Stimulated activated memory B cell treated with anti-CD40 and anti-IgM and Interleukin-4, amounts not matched to agents 10 μg/mL and 1 μg/mL and 100 μg/mL, for 72 hours (primary cell): ENCODE data around the gene SETD3.
A peak's percentile ranks its signal among the peaks of the same experiment; 100 is the strongest.

ENCODE experiments used
- ATAC-seq: fragments of 150-1000 bp; cut with Tn5 transposase; 2 replicates; pipeline ENCODE4 v1.10.0; 2021
- H3K27ac Mint-ChIP-seq: one replicate; pipeline ENCODE4 v1.8.0; 2022; ENCODE audit warnings: mild to moderate bottlenecking, mixed read lengths
- H3K27me3 Mint-ChIP-seq: one replicate; pipeline ENCODE4 v1.8.0; 2022; ENCODE audit warnings: mixed read lengths
- H3K36me3 Mint-ChIP-seq: one replicate; pipeline ENCODE4 v1.8.0; 2022; ENCODE audit warnings: mixed read lengths
- H3K4me1 Mint-ChIP-seq: one replicate; pipeline ENCODE4 v1.8.0; 2022; ENCODE audit warnings: mixed read lengths
- H3K4me3 Mint-ChIP-seq: one replicate; pipeline ENCODE4 v1.8.0; 2022; ENCODE audit warnings: mild to moderate bottlenecking, moderate library complexity, mixed read lengths
- H3K9me3 Mint-ChIP-seq: one replicate; pipeline ENCODE4 v1.8.0; 2022; ENCODE audit warnings: mixed read lengths

Gene SETD3

GRCh38 chr14:99363616-99364290 is 116.9 kb downstream of the SETD3 start:
- H3K36me3 Mint-ChIP-seq = no peaks in the 10 kb centered on the region

DNA sequence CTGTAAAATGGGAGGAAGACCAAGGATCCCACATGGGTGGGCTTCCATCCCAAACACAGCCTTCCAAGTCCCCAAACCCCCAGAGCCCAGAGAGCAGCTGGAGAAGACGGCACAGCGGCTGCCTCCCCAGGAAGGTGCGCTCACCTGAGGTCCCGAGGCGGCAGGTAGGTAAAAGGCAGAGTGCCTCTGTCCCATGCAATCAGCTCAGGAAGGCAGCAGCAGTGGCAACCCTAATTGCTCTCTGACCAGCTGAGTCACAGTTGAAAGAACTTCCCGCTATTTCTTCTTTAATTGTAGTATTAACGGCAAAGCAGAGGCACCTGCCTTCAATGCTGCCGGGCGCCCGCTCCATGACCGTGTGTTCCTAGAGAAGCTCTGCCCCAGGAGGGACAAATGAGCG is 117.6 kb downstream of the SETD3 start:
- H3K9me3 Mint-ChIP-seq = no peaks in the 10 kb centered on the region
- no peaks in the 10 kb centered on the region for H3K36me3 Mint-ChIP-seq
- H3K4me1 Mint-ChIP-seq = no peaks in the 10 kb centered on the region
- H3K27ac Mint-ChIP-seq = no peak overlapping the region
- ATAC-seq = no peak
- no peak overlapping the region for H3K4me3 Mint-ChIP-seq
- H3K27me3 Mint-ChIP-seq = no peaks in the 10 kb centered on the region

More at GRCh38 chr14:99363616-99364290, 116.9 kb downstream of the SETD3 start:
- ATAC-seq = no peak
- no peaks in the 10 kb centered on the region for H3K9me3 Mint-ChIP-seq
- no peaks in the 10 kb centered on the region for H3K4me1 Mint-ChIP-seq
- no peak overlapping the region for H3K27ac Mint-ChIP-seq
- no peak overlapping the region for H3K4me3 Mint-ChIP-seq
- no peaks in the 10 kb centered on the region for H3K27me3 Mint-ChIP-seq

- H3K36me3 Mint-ChIP-seq = no peaks in the 10 kb centered on the region
- no peaks in the 10 kb centered on the region for H3K9me3 Mint-ChIP-seq
- H3K4me1 Mint-ChIP-seq = no peaks in the 10 kb centered on the region
- no peaks in the 10 kb centered on the region for H3K27me3 Mint-ChIP-seq
- H3K27ac Mint-ChIP-seq = no peak overlapping the region
- ATAC-seq = no peak
- H3K4me3 Mint-ChIP-seq = no peak overlapping the region
Measured at GRCh38 chr14:99361596-99362215, 119.0 kb downstream of the SETD3 start.

DNA sequence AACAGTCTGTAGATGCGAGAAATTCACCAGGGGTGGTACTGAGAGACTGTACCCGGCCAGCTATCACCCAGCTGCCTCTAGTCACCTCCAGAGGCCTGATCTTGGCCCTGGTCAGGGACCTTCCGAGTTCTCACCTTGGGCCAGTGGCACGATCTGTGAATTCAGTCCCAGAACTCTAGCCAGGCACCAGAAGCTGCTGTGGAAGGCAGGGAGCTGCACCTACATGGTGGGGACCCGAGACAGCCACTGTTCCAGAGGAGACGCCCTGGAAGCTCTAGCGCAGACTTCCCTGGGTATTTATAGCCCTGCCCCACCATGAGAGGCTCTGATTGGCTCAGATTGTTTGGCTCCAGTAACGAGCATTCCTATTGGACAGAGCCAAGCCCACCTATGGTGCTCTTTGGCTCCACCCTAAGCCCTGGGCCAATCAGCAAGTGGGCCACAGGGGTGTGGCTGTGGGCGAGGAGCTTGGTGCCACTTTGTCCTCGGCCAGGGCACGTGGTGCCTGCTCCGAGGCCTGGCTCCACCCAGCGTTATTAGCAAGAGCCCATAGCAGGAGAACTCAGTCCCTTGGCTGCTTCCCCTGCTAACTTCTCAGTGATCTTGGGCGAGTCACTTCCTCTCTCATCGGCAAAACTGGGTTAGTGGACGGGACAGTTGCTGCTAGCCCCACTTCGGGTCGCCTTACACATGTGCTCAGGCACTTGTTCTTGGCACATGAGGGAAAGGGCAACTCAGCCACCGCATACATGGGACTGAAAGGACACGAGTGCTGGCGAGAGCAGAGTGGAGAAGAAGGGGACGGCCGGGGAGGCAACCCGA is 119.7 kb downstream of the SETD3 start:
- no peak overlapping the region for H3K27ac Mint-ChIP-seq
- no peak for ATAC-seq
- no peaks in the 10 kb centered on the region for H3K9me3 Mint-ChIP-seq
- H3K4me1 Mint-ChIP-seq = no peaks in the 10 kb centered on the region
- no peaks in the 10 kb centered on the region for H3K36me3 Mint-ChIP-seq
- H3K27me3 Mint-ChIP-seq = no peaks in the 10 kb centered on the region
- H3K4me3 Mint-ChIP-seq = no peak overlapping the region

- H3K36me3 Mint-ChIP-seq = no peaks in the 10 kb centered on the region
- no peaks in the 10 kb centered on the region for H3K27me3 Mint-ChIP-seq
- H3K9me3 Mint-ChIP-seq = no peaks in the 10 kb centered on the region
- no peaks in the 10 kb centered on the region for H3K4me1 Mint-ChIP-seq
- no peak overlapping the region for H3K4me3 Mint-ChIP-seq
- H3K27ac Mint-ChIP-seq = no peak overlapping the region
- no peak for ATAC-seq
Measured at GRCh38 chr14:99359906-99360305, 120.8 kb downstream of the SETD3 start.

GRCh38 chr14:99357916-99358390 is 122.7 kb downstream of the SETD3 start:
- H3K4me1 Mint-ChIP-seq = no peaks in the 10 kb centered on the region
- no peak overlapping the region for H3K4me3 Mint-ChIP-seq
- ATAC-seq = no peak
- H3K27ac Mint-ChIP-seq = no peak overlapping the region
- H3K9me3 Mint-ChIP-seq = no peaks in the 10 kb centered on the region
- H3K36me3 Mint-ChIP-seq = no peaks in the 10 kb centered on the region
- peaks cover 3% of the 10 kb centered on the region for H3K27me3 Mint-ChIP-seq

GRCh38 chr14:99357151-99357915 is 123.3 kb downstream of the SETD3 start:
- H3K4me3 Mint-ChIP-seq = no peak overlapping the region
- no peaks in the 10 kb centered on the region for H3K9me3 Mint-ChIP-seq

GRCh38 chr14:99356031-99356608 is 124.5 kb downstream of the SETD3 start:
- ATAC-seq = no peak
- peaks cover 13% of the 10 kb centered on the region for H3K27me3 Mint-ChIP-seq
- no peak overlapping the region for H3K4me3 Mint-ChIP-seq
- H3K36me3 Mint-ChIP-seq = no peaks in the 10 kb centered on the region
- no peak overlapping the region for H3K27ac Mint-ChIP-seq
- H3K9me3 Mint-ChIP-seq = no peaks in the 10 kb centered on the region
- H3K4me1 Mint-ChIP-seq = no peaks in the 10 kb centered on the region

More at GRCh38 chr14:99357151-99357915, 123.3 kb downstream of the SETD3 start:
- no peaks in the 10 kb centered on the region for H3K36me3 Mint-ChIP-seq
- no peak for ATAC-seq
- H3K27me3 Mint-ChIP-seq = peaks cover 10% of the 10 kb centered on the region
- H3K4me1 Mint-ChIP-seq = no peaks in the 10 kb centered on the region
- H3K27ac Mint-ChIP-seq = no peak overlapping the region

- Mint-ChIP-seq H3K36me3 (no peaks in the 10 kb centered on the region), H3K4me1 (no peaks in the 10 kb centered on the region), H3K9me3 (no peaks in the 10 kb centered on the region), H3K4me3 (no peak overlapping the region), H3K27ac (no peak overlapping the region), H3K27me3 (peaks cover 13% of the 10 kb centered on the region)
- no peak for ATAC-seq
Measured at GRCh38 chr14:99354166-99354875, 126.3 kb downstream of the SETD3 start.

GRCh38 chr14:99352688-99353280 is 127.9 kb downstream of the SETD3 start:
- H3K27me3 Mint-ChIP-seq = peaks cover 19% of the 10 kb centered on the region
- no peak overlapping the region for H3K4me3 Mint-ChIP-seq
- H3K4me1 Mint-ChIP-seq = no peaks in the 10 kb centered on the region
- ATAC-seq = peak; percentile 26
- H3K36me3 Mint-ChIP-seq = no peaks in the 10 kb centered on the region
- no peak overlapping the region for H3K27ac Mint-ChIP-seq
- peaks cover 3% of the 10 kb centered on the region for H3K9me3 Mint-ChIP-seq

DNA sequence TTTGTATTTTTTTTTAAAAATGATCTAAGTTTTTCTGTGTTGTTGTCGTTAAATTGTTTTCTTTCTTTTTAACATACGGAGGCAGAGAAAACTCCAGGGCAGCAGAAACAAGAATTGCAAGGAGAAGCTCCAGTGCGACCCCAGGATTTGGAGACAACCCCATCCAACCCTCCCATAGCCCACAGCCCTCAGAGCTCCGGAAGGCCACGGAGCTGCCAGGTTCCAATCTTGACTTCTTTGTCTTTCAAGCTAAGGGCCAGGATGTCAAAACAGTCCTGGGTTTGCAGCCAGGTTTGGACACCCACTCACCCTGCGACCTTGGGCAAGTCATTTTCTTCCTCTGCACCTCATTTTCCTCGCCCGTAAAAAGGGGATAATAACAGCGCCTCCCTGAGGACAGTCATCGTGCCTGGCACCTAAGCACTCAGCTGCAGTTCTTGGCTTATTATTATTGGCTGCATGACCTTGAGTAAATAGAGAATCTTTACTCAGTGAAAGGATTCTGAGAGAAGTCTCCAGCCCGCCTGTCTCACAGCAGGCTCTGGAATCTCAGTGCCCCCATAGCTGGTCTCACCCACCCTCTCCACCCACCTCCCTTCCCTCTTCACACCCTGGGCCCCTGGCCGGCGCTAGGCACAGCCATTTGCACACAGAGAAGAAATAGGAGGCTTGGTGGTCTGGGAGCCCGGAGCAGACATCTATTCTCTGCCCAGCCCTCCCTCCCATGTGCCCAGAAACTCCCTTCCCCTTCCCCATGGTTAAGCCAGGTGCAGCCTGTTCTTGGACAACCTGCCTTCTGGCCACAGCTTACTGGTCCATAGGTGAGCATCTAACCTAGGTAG is 129.3 kb downstream of the SETD3 start:
- H3K27me3 Mint-ChIP-seq = peaks cover 23% of the 10 kb centered on the region
- no peak overlapping the region for H3K27ac Mint-ChIP-seq
- no peak for ATAC-seq
- no peaks in the 10 kb centered on the region for H3K36me3 Mint-ChIP-seq
- peaks cover 6% of the 10 kb centered on the region for H3K9me3 Mint-ChIP-seq
- no peak overlapping the region for H3K4me3 Mint-ChIP-seq
- H3K4me1 Mint-ChIP-seq = no peaks in the 10 kb centered on the region

DNA sequence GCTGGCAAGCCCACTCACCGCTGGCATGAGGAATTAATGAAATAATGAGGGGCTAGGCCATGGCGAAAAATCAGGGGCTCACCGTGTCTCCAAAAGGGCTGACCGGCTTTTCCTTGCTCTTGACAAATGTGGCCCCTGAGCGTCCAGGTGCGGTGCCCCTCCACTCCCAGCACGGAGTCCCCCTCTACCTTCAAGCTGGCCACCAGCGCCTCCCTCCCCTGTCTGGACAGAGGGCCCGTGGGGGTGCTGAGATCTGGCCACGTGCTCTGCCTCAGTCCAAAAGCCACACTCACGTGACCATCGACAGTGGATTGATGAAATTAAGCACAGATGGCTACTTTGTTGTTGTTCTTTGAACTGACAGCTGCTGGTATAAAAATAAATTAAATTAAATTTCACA is 129.9 kb downstream of the SETD3 start:
- H3K4me3 Mint-ChIP-seq = no peak overlapping the region
- H3K27me3 Mint-ChIP-seq = peaks cover 23% of the 10 kb centered on the region
- no peaks in the 10 kb centered on the region for H3K36me3 Mint-ChIP-seq
- H3K4me1 Mint-ChIP-seq = no peaks in the 10 kb centered on the region
- H3K27ac Mint-ChIP-seq = no peak overlapping the region
- H3K9me3 Mint-ChIP-seq = peaks cover 6% of the 10 kb centered on the region
- ATAC-seq = no peak

GRCh38 chr14:99349721-99350495 is 130.8 kb downstream of the SETD3 start:
- Mint-ChIP-seq H3K9me3 (peaks cover 6% of the 10 kb centered on the region), H3K4me3 (no peak overlapping the region), H3K27me3 (peaks cover 23% of the 10 kb centered on the region), H3K4me1 (no peaks in the 10 kb centered on the region), H3K36me3 (no peaks in the 10 kb centered on the region), H3K27ac (no peak overlapping the region)
- ATAC-seq = no peak
